IMR-90 (cell line): ENCODE measurements around the gene CAMTA1.

Experiments used
- CTCF ChIP-seq: conservative IDR thresholded peaks from 2 replicates; pipeline ENCODE4 v1.5.1; 2012; ENCODE audit warnings: mild to moderate bottlenecking, low read depth, low read length, improper control_type of control experiment
- FOS ChIP-seq: fragments of 150-350 bp; IDR thresholded peaks from 2 replicates; pipeline ENCODE4 v1.6.1; 2016; ENCODE audit warnings: low read depth, low read length
- MAFK ChIP-seq: IDR thresholded peaks from 2 replicates; pipeline ENCODE4 v1.6.1; 2012; ENCODE audit warnings: low read depth, low read length, improper control_type of control experiment
- POLR2A ChIP-seq: IDR thresholded peaks from 2 replicates; pipeline ENCODE4 v1.6.1; 2012; ENCODE audit warnings: mild to moderate bottlenecking, low read depth, low read length
- RAD21 ChIP-seq: IDR thresholded peaks from 2 replicates; pipeline ENCODE4 v1.6.1; 2012; ENCODE audit warnings: low read length, improper control_type of control experiment
- RCOR1 ChIP-seq: IDR thresholded peaks from 2 replicates; pipeline ENCODE4 v1.6.1; 2012; ENCODE audit warnings: mild to moderate bottlenecking, low read length, improper control_type of control experiment; ENCODE audit not compliant: insufficient replicate concordance
- RFX5 ChIP-seq: IDR thresholded peaks from 2 replicates; pipeline ENCODE4 v1.8.0; 2012; ENCODE audit warnings: low read depth, mild to moderate bottlenecking, low read length, moderate library complexity

- TF ChIP-seq CTCF (no peak), POLR2A (no peak), RFX5 (no peak), RCOR1 (no peak), MAFK (no peak), FOS (no peak), RAD21 (no peak)
These were observed 613.7 kb downstream of the CAMTA1 start for GRCh38 chr1:7398982-7399381.
